ENCODE measurements around the gene SRSF7. TPM values are rescaled to one million over a fixed set of nuclear protein-coding genes. Genes with fewer than 3 reads are reported as not detected.

The SRSF7 gene
- total and polyA plus RNA-seq, 2 donors from 2014 or later = 74.1 to 123 TPM

GRCh38 chr2:38788306-38788705 lies 37.1 kb upstream of the SRSF7 start:
- H3K36me3 ChIP-seq (ENCODE audit: control insufficient read depth in 2 of 3, insufficient read depth in 3 of 3, low read length in 3 of 3) = no peaks in the 10 kb centered on the region
- H3K9ac ChIP-seq (ENCODE audit: low read length in 3 of 3) = no peak overlapping the region
- DNase-seq (peak in 2 of 5 donors; percentile 43 to 53), FAIRE-seq (no peak)
- no peak overlapping the region for H3K27ac ChIP-seq (ENCODE audit: low read depth in 2 of 2, low read length in 2 of 2)
- intact Hi-C loops (cut with DNase I) = no loop called here
- no peaks in the 10 kb centered on the region for H3K27me3 ChIP-seq (ENCODE audit: control insufficient read depth, insufficient read depth, low read length)
- no peaks in the 10 kb centered on the region for H3K9me3 ChIP-seq (ENCODE audit: control insufficient read depth in 2 of 3, insufficient read depth in 1 of 3, low read length in 3 of 3)
- H3K4me1 ChIP-seq (ENCODE audit: control insufficient read depth in 2 of 3, insufficient read depth in 2 of 3, low read depth in 1 of 3, low read length in 3 of 3) = peaks cover 0 to 10% (median 5%) of the 10 kb centered on the region in 3 donors
- no peak for TF ChIP-seq CTCF (IDR thresholded peaks at IDR 0.05; ENCODE audit: borderline replicate concordance, extremely low read depth, insufficient read depth)
- H3K4me3 ChIP-seq (ENCODE audit: low read length in 3 of 3) = no peak overlapping the region

GRCh38 chr2:38783586-38783985 lies 32.4 kb upstream of the SRSF7 start:
- TF ChIP-seq CTCF (IDR thresholded peaks at IDR 0.05; ENCODE audit: borderline replicate concordance, extremely low read depth, insufficient read depth) = no peak
- H3K36me3 ChIP-seq (ENCODE audit: control insufficient read depth in 2 of 3, insufficient read depth in 3 of 3, low read length in 3 of 3) = peaks cover 0 to 8% (median 4%) of the 10 kb centered on the region in 3 donors
- no peak overlapping the region for H3K9ac ChIP-seq (ENCODE audit: low read length in 3 of 3)
- DNase-seq (no peak), FAIRE-seq (no peak)
- no peak overlapping the region for H3K4me3 ChIP-seq (ENCODE audit: low read length in 3 of 3)
- H3K27ac ChIP-seq (ENCODE audit: low read depth in 2 of 2, low read length in 2 of 2) = no peak overlapping the region
- intact Hi-C loops (cut with DNase I) = no loop called here
- no peaks in the 10 kb centered on the region for H3K27me3 ChIP-seq (ENCODE audit: control insufficient read depth, insufficient read depth, low read length)
- H3K4me1 ChIP-seq (ENCODE audit: control insufficient read depth in 2 of 3, insufficient read depth in 2 of 3, low read depth in 1 of 3, low read length in 3 of 3) = peaks cover 0 to 7% (median 6%) of the 10 kb centered on the region in 3 donors
- H3K9me3 ChIP-seq (ENCODE audit: control insufficient read depth in 2 of 3, insufficient read depth in 1 of 3, low read length in 3 of 3) = no peaks in the 10 kb centered on the region

GRCh38 chr2:38778687-38779082 lies 27.5 kb upstream of the SRSF7 start:
- H3K27ac ChIP-seq (ENCODE audit: low read depth in 2 of 2, low read length in 2 of 2) = no peak overlapping the region
- H3K4me1 ChIP-seq (ENCODE audit: control insufficient read depth in 2 of 3, insufficient read depth in 2 of 3, low read depth in 1 of 3, low read length in 3 of 3) = peaks cover 0 to 5% (median 4%) of the 10 kb centered on the region in 3 donors
- TF ChIP-seq CTCF (IDR thresholded peaks at IDR 0.05; ENCODE audit: borderline replicate concordance, extremely low read depth, insufficient read depth) = no peak
- no peaks in the 10 kb centered on the region for H3K9me3 ChIP-seq (ENCODE audit: control insufficient read depth in 2 of 3, insufficient read depth in 1 of 3, low read length in 3 of 3)
- peaks cover 0 to 8% (median 4%) of the 10 kb centered on the region in 3 donors for H3K36me3 ChIP-seq (ENCODE audit: control insufficient read depth in 2 of 3, insufficient read depth in 3 of 3, low read length in 3 of 3)
- DNase-seq = peak in 1 of 5 donors; percentile 20
- peak overlapping the region; percentile 12 to 93 (median 90) for H3K9ac ChIP-seq (ENCODE audit: low read length in 3 of 3)
- FAIRE-seq = no peak
- intact Hi-C loops (cut with DNase I) = no loop called here
- peak overlapping the region; percentile 83 to 97 (median 93) for H3K4me3 ChIP-seq (ENCODE audit: low read length in 3 of 3)
- no peaks in the 10 kb centered on the region for H3K27me3 ChIP-seq (ENCODE audit: control insufficient read depth, insufficient read depth, low read length)

- no peak for DNase-seq
- H3K9ac ChIP-seq (ENCODE audit: low read length in 3 of 3) = no peak overlapping the region
- no peak for FAIRE-seq
- peaks cover 0 to 4% (median 3%) of the 10 kb centered on the region in 3 donors for H3K36me3 ChIP-seq (ENCODE audit: control insufficient read depth in 2 of 3, insufficient read depth in 3 of 3, low read length in 3 of 3)
- TF ChIP-seq CTCF (IDR thresholded peaks at IDR 0.05; ENCODE audit: borderline replicate concordance, extremely low read depth, insufficient read depth) = no peak
- peaks cover 0 to 5% (median 4%) of the 10 kb centered on the region in 3 donors for H3K4me1 ChIP-seq (ENCODE audit: control insufficient read depth in 2 of 3, insufficient read depth in 2 of 3, low read depth in 1 of 3, low read length in 3 of 3)
- intact Hi-C loops (cut with DNase I) = no loop called here
- no peak overlapping the region for H3K27ac ChIP-seq (ENCODE audit: low read depth in 2 of 2, low read length in 2 of 2)
- H3K4me3 ChIP-seq (ENCODE audit: low read length in 3 of 3) = no peak overlapping the region
- no peaks in the 10 kb centered on the region for H3K9me3 ChIP-seq (ENCODE audit: control insufficient read depth in 2 of 3, insufficient read depth in 1 of 3, low read length in 3 of 3)
- H3K27me3 ChIP-seq (ENCODE audit: control insufficient read depth, insufficient read depth, low read length) = no peaks in the 10 kb centered on the region
Observed at GRCh38 chr2:38776531-38776930, 25.4 kb upstream of the SRSF7 start.
